Adipocyte (in vitro differentiated cells): ENCODE measurements around the gene ADAMTS2.

ENCODE experiments used
- DNase-seq: peaks from one replicate; pipeline ENCODE4 v3.0.0-alpha.2; 2015; ENCODE audit warnings: low read depth
- H3K27me3 ChIP-seq: replicated peaks from 2 replicates; pipeline ENCODE4 v1.7.0; 2013; ENCODE audit warnings: mild to moderate bottlenecking, low read length, moderate library complexity; ENCODE audit not compliant: control insufficient read depth, insufficient read depth
- H3K36me3 ChIP-seq: 2 replicates; pipeline ENCODE4 v1.7.0; 2013; ENCODE audit warnings: low read length, mild to moderate bottlenecking, moderate library complexity; ENCODE audit not compliant: control insufficient read depth, insufficient read depth, severe bottlenecking
- H3K4me1 ChIP-seq: 2 replicates; pipeline ENCODE4 v1.7.0; 2013; ENCODE audit warnings: mild to moderate bottlenecking, low read length, moderate library complexity; ENCODE audit not compliant: control insufficient read depth, insufficient read depth
- H3K4me3 ChIP-seq: 2 replicates; pipeline ENCODE4 v1.7.0; 2013; ENCODE audit warnings: mild to moderate bottlenecking, low read length, moderate library complexity
- H3K9ac ChIP-seq: 2 replicates; pipeline ENCODE4 v1.7.0; 2013; ENCODE audit warnings: mild to moderate bottlenecking, low read length, moderate library complexity
- H3K9me3 ChIP-seq: 2 replicates; pipeline ENCODE4 v1.7.0; 2013; ENCODE audit warnings: mild to moderate bottlenecking, low read length, moderate library complexity; ENCODE audit not compliant: control insufficient read depth

The ADAMTS2 gene

DNA sequence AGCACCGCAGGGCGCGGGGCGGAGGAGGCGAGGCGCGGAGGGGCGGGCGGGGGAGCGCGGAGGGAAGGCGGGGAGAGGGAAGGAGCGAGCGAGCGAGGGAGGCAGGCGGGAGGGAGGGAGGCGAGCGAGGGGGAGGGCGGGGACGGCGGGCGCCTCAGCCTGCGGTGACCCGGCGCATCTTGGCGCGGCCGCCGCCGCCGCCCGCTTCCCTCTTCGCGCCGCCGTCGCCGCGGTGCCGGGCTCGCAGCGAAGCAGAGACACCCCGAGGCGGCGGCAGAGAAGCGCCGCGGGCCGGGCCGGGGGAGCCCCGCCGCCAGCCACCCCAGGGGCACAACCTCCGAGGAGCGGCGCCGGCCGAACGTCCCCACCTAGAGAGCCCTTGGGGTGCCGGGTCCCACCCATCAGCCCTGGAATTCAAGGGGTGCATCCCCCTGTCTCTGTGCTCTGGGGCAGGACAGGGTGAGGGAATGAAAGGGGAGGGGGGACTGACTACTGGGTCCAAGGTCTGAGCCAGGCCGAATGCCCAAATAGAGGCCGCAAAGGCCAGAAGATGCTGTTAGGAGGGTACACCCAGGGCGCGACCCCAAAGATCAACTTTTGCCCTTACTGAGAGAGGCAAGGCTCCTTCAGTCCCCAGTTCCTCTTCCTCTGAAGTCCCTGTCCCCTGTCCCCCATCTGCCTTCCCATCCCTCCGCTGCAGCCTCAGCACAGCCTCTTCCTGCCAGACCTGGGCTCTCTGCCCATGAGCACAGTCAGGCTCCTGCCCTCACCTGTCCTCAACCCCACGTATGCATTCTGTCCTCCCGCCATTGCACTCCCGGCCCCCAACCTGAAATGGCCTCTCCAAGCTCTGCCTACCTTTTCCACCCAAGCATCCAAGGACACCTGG lies at the start of gene ADAMTS2:
ADAMTS2 (minus strand) TSS at position 29 of the 889 bp plus-strand sequence. CDS start 133 bp downstream, outside the sequence.
- peaks cover 36% of the 10 kb centered on the region for H3K4me1 ChIP-seq
- peak within 1 kb of the TSS; percentile 97 for H3K4me3 ChIP-seq
- peak within 1 kb of the TSS; percentile 99 for H3K9ac ChIP-seq
- H3K9me3 ChIP-seq: no peaks in the 10 kb centered on the region
- peak; percentile 92 for DNase-seq
- peaks cover 12% of the 10 kb centered on the region for H3K36me3 ChIP-seq
- H3K27me3 ChIP-seq: no peaks in the 10 kb centered on the region

DNA sequence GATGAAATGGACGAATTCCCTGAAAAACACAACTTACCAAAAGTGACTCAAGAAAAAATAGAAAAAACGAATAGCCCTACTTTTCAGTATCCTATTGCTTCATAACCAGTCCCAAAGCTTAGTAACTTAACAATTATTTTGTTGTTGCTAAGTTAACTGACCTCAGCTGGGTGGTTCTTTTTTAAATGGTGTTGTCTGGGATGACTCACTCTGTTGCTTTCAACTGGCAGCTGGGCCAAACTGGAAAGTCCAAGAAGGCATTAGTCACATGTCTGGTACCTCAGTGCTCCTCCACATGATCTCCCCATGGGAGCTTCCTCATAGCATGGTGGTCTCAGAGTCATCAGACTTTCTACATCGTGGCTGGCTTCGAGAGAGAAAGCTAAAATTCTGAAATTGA lies 47.8 kb upstream of the ADAMTS2 start:
- H3K4me3 ChIP-seq: no peak overlapping the region
- peaks cover 41% of the 10 kb centered on the region for H3K9me3 ChIP-seq
- no peak overlapping the region for H3K9ac ChIP-seq
- H3K4me1 ChIP-seq: peaks cover 13% of the 10 kb centered on the region
- no peak for DNase-seq
- H3K36me3 ChIP-seq: no peaks in the 10 kb centered on the region
- no peaks in the 10 kb centered on the region for H3K27me3 ChIP-seq

DNA sequence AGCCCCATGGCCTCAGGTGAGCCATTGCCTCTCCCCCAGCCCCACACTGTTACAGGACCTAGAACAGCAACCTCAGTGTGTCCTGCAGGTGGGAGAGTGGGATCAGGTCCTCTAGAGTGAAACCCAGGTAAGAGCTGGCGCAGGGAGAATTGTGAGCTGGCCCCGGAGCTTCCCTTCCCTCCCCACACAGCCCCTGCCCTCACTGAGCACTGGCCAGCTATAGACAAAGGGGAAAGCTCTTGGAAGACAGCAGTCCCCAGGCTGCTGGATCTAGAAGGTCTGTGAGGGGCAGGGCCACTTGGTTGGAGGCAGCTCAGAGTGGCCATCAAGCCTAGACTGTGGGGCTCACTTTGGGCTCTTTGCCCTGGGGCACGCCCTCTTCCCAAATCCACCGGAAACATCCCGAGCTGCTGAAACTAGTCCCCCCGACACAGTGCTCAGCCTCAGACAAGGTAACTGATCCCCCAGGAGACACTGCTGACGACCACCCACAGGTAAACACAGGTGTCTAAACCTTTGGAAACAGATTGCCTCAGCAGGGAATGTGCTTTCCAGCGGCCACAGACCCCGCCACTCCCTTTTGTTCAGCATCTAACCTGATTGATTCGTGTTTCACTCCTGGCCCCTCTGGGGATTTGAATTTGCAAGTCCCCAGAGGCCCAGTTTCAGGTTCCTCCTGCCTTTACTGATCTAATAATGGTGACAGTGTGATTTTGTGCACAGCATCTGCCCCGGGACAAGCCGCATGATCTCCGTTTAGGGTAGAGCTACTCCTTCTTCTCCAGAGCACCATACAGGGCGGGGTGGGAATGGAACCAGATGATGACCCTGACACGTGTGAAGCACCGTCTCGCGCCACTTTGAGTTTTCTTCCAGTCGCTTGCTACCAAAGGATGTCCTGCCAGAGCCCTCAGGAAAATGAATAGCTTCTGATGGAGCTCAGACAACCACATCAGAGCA lies 42.2 kb upstream of the ADAMTS2 start:
- H3K9me3 ChIP-seq: peaks cover 30% of the 10 kb centered on the region
- H3K27me3 ChIP-seq: no peaks in the 10 kb centered on the region
- peaks cover 14% of the 10 kb centered on the region for H3K4me1 ChIP-seq
- no peak overlapping the region for H3K4me3 ChIP-seq
- H3K9ac ChIP-seq: no peak overlapping the region
- no peak for DNase-seq
- H3K36me3 ChIP-seq: no peaks in the 10 kb centered on the region

DNA sequence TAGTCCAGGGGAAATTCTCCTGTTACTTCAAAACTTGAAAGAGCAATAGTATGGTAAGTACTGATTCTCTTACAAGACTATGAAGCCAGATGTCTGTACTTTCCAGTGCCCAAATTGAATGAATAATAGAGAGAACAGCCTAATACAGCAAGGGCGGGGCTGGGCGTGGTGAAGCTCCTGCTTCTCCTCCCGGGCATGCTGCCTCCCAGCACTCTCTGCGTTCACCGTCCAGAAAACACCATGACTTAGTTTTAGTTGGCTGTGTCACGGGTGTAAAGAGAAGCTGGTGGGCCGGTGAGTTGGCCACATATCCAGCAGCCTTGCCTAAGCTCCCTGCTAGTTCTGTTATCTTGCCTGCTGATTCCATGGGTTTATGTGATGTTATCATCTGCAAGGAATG lies 40.7 kb upstream of the ADAMTS2 start:
- no peaks in the 10 kb centered on the region for H3K27me3 ChIP-seq
- peaks cover 16% of the 10 kb centered on the region for H3K4me1 ChIP-seq
- no peak overlapping the region for H3K4me3 ChIP-seq
- H3K9ac ChIP-seq: no peak overlapping the region
- peaks cover 16% of the 10 kb centered on the region for H3K9me3 ChIP-seq
- no peak for DNase-seq
- H3K36me3 ChIP-seq: no peaks in the 10 kb centered on the region

DNA sequence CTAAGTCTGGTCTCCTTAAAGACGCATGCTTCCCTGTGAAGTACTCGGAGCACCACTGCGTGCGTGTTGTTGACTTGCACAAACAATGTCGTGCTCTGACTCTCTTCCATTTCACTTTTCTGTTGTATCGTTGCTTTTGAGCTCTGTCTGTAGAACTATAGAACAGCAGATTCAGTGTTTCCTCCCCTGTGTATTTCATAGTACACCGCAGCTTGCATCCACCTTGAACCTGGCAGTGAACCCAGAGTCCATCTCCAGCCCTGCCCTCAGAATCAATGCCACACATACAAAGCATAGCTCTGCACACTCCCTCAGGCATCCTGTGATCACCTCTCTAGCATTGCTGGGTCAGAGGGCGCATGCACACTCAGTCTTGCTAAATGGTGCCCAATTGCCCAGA lies 37.2 kb upstream of the ADAMTS2 start:
- H3K4me3 ChIP-seq: no peak overlapping the region
- H3K27me3 ChIP-seq: no peaks in the 10 kb centered on the region
- no peaks in the 10 kb centered on the region for H3K36me3 ChIP-seq
- no peak overlapping the region for H3K9ac ChIP-seq
- no peak for DNase-seq
- H3K4me1 ChIP-seq: peaks cover 41% of the 10 kb centered on the region
- H3K9me3 ChIP-seq: no peaks in the 10 kb centered on the region

DNA sequence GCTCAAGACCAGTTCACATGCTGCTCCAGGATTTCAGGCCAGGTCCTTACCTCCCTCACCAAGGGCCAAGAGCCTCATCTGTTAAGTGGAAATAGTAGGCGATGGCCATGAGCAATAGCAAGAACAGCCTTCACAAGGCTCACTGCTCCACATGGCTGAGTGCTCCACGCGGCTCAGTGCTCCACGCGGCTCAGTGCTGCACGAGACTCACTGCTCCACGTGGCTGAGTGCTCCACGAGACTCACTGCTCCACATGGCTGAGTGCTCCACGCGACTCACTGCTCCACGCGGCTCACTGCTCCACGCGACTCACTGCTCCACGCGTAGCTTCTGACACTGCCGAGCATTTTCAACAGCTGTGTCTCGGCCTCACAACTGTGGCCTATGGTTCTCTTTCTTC lies 36.4 kb upstream of the ADAMTS2 start:
- Histone ChIP-seq H3K27me3 (no peaks in the 10 kb centered on the region), H3K9me3 (no peaks in the 10 kb centered on the region), H3K4me3 (no peak overlapping the region)

DNA sequence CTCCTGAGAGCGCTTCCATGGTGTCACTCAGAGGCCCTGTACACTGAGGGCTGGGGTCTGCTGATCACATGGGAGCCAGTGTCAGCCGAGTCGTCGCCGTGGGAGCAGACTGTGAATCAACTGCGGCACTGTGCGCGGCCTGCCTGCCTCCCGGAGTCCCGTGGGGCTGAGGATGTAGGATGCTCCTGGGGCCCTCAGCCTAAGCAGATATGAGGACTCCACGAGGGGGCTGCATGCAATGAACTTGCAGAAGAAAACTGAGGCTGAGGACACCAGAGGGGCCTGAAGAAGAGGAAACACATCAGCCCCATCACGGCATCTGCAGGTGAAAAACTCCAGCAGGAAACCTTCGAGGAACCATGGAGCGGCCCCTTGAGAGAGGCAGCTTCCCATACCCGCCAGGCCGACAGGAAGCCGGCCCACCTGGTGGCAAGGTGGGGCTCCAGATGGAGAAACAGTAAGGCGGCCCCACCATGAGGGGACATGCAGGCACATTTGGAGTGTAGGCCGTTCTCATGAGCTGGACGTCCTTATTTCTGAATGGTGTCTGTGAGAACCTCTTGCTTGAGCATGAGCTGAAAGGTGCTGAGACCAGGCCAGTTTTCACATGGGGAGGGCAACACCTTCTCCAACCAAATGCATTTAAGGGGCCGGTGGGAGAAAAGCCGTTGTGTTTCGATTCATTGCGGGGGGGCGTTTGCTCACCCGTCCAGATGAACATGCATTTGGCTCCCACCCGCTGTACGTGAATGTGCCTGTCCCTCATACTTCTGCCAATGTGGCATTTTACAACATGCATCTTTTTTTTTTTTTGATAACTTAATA lies 35.2 kb upstream of the ADAMTS2 start:
- Histone ChIP-seq H3K27me3 (no peaks in the 10 kb centered on the region), H3K9me3 (no peaks in the 10 kb centered on the region), H3K4me3 (no peak overlapping the region), H3K36me3 (no peaks in the 10 kb centered on the region), H3K9ac (no peak overlapping the region), H3K4me1 (peaks cover 39% of the 10 kb centered on the region)
- DNase-seq: no peak

More for the DNA sequence above, 36.4 kb upstream of the ADAMTS2 start:
- Histone ChIP-seq H3K36me3 (no peaks in the 10 kb centered on the region), H3K4me1 (peaks cover 48% of the 10 kb centered on the region), H3K9ac (no peak overlapping the region)
- DNase-seq: no peak

DNA sequence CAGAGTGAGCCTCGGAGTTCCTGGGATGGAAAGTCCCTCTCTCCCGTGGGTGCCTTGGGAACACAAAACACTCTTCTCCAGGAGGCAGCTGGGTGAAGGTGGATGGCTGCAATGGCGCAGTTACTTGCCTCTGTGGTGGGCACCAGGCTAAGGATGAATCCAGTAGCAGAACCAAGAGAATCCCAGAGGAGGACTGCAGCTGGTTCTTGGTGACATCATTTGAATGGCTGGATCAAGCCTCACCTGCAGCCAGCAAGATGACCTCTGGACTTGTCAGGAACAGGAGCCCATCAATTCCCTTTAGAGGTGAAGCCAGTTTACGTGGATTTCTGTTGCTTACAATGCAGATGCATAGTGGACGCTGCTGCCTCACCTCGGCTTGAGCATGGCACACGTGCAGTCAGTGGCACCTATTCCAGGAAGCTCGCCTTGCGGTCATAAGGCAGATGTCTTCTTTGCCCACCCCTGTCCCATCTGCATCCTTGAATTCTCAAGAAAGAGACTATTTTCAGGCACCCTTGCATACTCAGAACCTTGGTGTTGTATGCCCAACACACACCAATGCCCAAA lies 34.1 kb upstream of the ADAMTS2 start:
- Histone ChIP-seq H3K27me3 (no peaks in the 10 kb centered on the region), H3K4me1 (peaks cover 39% of the 10 kb centered on the region), H3K9ac (peak overlapping the region; percentile 9), H3K4me3 (peak overlapping the region; percentile 2), H3K9me3 (peaks cover 2% of the 10 kb centered on the region), H3K36me3 (no peaks in the 10 kb centered on the region)
- no peak for DNase-seq

DNA sequence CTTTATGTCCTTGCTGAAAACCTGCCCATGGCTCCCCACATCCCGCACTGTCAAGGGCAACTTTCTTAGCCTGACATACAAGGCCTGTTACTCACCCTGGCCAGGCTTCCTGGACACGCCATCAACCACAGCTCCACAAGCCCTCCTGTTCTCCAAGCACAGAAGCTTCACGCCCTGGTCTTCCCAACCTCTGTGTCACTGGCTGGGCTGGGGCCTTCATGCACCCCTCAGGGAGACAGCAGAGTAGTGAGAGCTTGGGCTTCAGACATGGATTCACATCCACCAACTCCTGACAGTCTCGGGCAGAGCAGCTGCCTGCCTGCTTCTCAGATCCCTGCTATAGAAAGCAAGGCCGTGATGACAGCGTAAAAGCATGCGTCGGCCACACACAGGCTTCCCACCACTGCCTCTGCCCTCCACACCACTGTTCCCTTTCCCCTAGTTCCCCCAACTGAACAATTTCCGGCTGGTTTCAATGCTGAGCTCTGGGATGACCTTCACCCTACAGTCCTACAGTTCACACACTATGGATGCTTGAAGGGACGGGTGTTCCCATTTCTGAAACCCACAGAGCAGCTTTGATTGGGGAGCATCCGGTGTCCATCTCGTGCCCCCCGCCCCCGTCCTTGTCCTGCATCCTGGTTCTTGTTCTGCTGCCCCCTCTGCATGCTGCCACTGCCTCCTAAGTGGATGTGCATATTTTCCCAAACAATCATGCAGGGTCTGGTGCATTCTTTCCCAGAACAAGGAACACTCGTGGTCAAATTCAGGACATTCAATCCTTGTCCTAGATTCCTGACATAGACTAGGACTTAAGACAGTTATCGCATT lies 33.4 kb upstream of the ADAMTS2 start:
- Histone ChIP-seq H3K4me3 (peak overlapping the region; percentile 43), H3K9ac (peak overlapping the region; percentile 64), H3K4me1 (peaks cover 39% of the 10 kb centered on the region), H3K9me3 (peaks cover 2% of the 10 kb centered on the region), H3K36me3 (no peaks in the 10 kb centered on the region), H3K27me3 (no peaks in the 10 kb centered on the region)
- DNase-seq: peak; percentile 82

DNA sequence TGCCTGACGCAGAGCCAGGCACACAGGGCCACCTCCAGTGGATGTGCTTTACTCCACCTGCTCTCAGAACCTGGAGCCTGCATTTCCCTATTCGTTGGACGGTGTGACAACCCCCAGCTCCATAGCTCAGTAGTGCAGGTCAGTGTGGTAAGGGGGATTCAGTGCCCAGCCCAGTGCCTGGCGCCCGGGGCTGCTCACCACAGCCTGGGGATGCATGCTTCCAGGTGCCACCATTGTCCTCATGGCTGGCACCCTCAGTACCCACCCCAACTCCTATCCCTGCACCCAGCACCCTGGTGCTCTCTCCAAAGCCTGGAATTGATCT lies 32.8 kb upstream of the ADAMTS2 start:
- H3K9ac ChIP-seq: peak overlapping the region; percentile 64
- peaks cover 39% of the 10 kb centered on the region for H3K4me1 ChIP-seq
- H3K36me3 ChIP-seq: no peaks in the 10 kb centered on the region
- no peak for DNase-seq
- no peaks in the 10 kb centered on the region for H3K27me3 ChIP-seq
- peak overlapping the region; percentile 43 for H3K4me3 ChIP-seq
- peaks cover 2% of the 10 kb centered on the region for H3K9me3 ChIP-seq
